Measurements from ENCODE around the gene NDUFV2.

The NDUFV2 gene

GRCh38 chr18:9067823-9068222, 34.7 kb upstream of the NDUFV2 start:
- H3K4me1 ChIP-seq: no peaks in the 10 kb centered on the region
- no peak for DNase-seq
- no peaks in the 10 kb centered on the region for H3K9me3 ChIP-seq
- no peak for TF ChIP-seq CTCF (IDR thresholded peaks at IDR 0.05)
- H3K27me3 ChIP-seq: no peaks in the 10 kb centered on the region
- H3K27ac ChIP-seq: no peak overlapping the region
- intact Hi-C loops (cut with DNase I; ENCODE audit: low total_unique reads): no loop called here
- H3K36me3 ChIP-seq: no peaks in the 10 kb centered on the region
- no peak overlapping the region for H3K4me3 ChIP-seq

- intact Hi-C loops (cut with DNase I; ENCODE audit: low total_unique reads): no loop called here
- no peaks in the 10 kb centered on the region for H3K36me3 ChIP-seq
- no peak overlapping the region for H3K4me3 ChIP-seq
- no peaks in the 10 kb centered on the region for H3K27me3 ChIP-seq
- no peak for DNase-seq
- no peaks in the 10 kb centered on the region for H3K4me1 ChIP-seq
- no peak for TF ChIP-seq CTCF (IDR thresholded peaks at IDR 0.05)
- no peaks in the 10 kb centered on the region for H3K9me3 ChIP-seq
- H3K27ac ChIP-seq: no peak overlapping the region
Observed at GRCh38 chr18:9068346-9068745, 34.2 kb upstream of the NDUFV2 start.

- Histone ChIP-seq H3K4me1 (peaks cover 0 to 5% (median 4%) of the 10 kb centered on the region in 4 donors), H3K27ac (no peak overlapping the region), H3K4me3 (no peak overlapping the region), H3K36me3 (no peaks in the 10 kb centered on the region), H3K27me3 (no peaks in the 10 kb centered on the region), H3K9me3 (no peaks in the 10 kb centered on the region)
- no peak for DNase-seq
- intact Hi-C loops (cut with DNase I; ENCODE audit: low total_unique reads): no loop called here
- TF ChIP-seq CTCF (IDR thresholded peaks at IDR 0.05): no peak
Observed at GRCh38 chr18:9069601-9070000, 32.9 kb upstream of the NDUFV2 start.

- TF ChIP-seq CTCF (IDR thresholded peaks at IDR 0.05): no peak
- DNase-seq: no peak
- intact Hi-C loops (cut with DNase I; ENCODE audit: low total_unique reads): loop anchor here (10.0 kb wide), 1 partner anchor 445 kb away; no protein-coding TSS in a partner anchor
Observed at GRCh38 chr18:9070212-9070611, 32.3 kb upstream of the NDUFV2 start.

GRCh38 chr18:9079818-9080528, 22.5 kb upstream of the NDUFV2 start:
- Histone ChIP-seq H3K4me3 (no peak overlapping the region), H3K9me3 (no peaks in the 10 kb centered on the region), H3K36me3 (no peaks in the 10 kb centered on the region), H3K27ac (no peak overlapping the region), H3K4me1 (no peaks in the 10 kb centered on the region), H3K27me3 (no peaks in the 10 kb centered on the region)
- intact Hi-C loops (cut with DNase I; ENCODE audit: low total_unique reads): loop anchor here (10.0 kb wide), 1 partner anchor 435 kb away; no protein-coding TSS in a partner anchor
- no peak for DNase-seq
- no peak for TF ChIP-seq CTCF (IDR thresholded peaks at IDR 0.05)

More at GRCh38 chr18:9070212-9070611, 32.3 kb upstream of the NDUFV2 start:
- Histone ChIP-seq H3K4me3 (no peak overlapping the region), H3K36me3 (no peaks in the 10 kb centered on the region), H3K27me3 (no peaks in the 10 kb centered on the region), H3K9me3 (no peaks in the 10 kb centered on the region), H3K4me1 (peaks cover 0 to 5% (median 4%) of the 10 kb centered on the region in 4 donors), H3K27ac (no peak overlapping the region)

Measured in tibial artery (tissue), 4 donors.